SU-DHL-6 (cell line): ENCODE data around the gene RIOX2.

ENCODE experiments used
- H2AFZ ChIP-seq: fragments of 200-600 bp; sonication (generic); 2 replicates; pipeline ENCODE4 v1.6.1; 2014; ENCODE audit warnings: low read depth, mild to moderate bottlenecking, moderate library complexity, mixed read lengths, antibody characterized with exemption, low read length; ENCODE audit not compliant: severe bottlenecking
- H3F3A ChIP-seq: fragments of 200-600 bp; shearing (Covaris generic); 2 replicates; pipeline ENCODE4 v1.6.0; 2016; ENCODE audit warnings: antibody characterized with exemption, mild to moderate bottlenecking; ENCODE audit not compliant: insufficient read depth
- H3K27ac ChIP-seq: fragments of 200-600 bp; sonication (generic); 2 replicates; pipeline ENCODE4 v1.5.1; 2016; ENCODE audit warnings: low read depth, mild to moderate bottlenecking, low read length, moderate library complexity, mixed read lengths
- H3K27me3 ChIP-seq: fragments of 200-600 bp; sonication (generic), shearing (Covaris generic); 2 replicates; pipeline ENCODE4 v1.6.0; 2014; ENCODE audit warnings: mild to moderate bottlenecking, low read length
- H3K36me3 ChIP-seq: fragments of 200-600 bp; sonication (generic); 2 replicates; pipeline ENCODE4 v1.6.1; 2014; ENCODE audit warnings: mild to moderate bottlenecking, low read length, mixed read lengths
- H3K4me2 ChIP-seq: fragments of 300-600, 200-600 bp; shearing (Covaris generic), sonication (generic); 2 replicates; pipeline ENCODE4 v1.6.0; 2014; ENCODE audit warnings: low read length, low read depth, mild to moderate bottlenecking; ENCODE audit not compliant: poor library complexity, severe bottlenecking
- H3K4me3 ChIP-seq: fragments of 200-600 bp; sonication (generic); 2 replicates; pipeline ENCODE4 v1.5.1; 2014; ENCODE audit warnings: antibody characterized with exemption, low read length, mild to moderate bottlenecking, mixed read lengths; ENCODE audit not compliant: insufficient read depth, poor library complexity, severe bottlenecking
- H3K79me2 ChIP-seq: fragments of 200-600 bp; sonication (generic); 2 replicates; pipeline ENCODE4 v1.6.1; 2014; ENCODE audit warnings: mild to moderate bottlenecking, low read length, moderate library complexity; ENCODE audit not compliant: insufficient read depth
- H3K9ac ChIP-seq: fragments of 200-600 bp; sonication (generic); 2 replicates; pipeline ENCODE4 v1.7.0; 2014; ENCODE audit warnings: mild to moderate bottlenecking, low read length
- H3K9me2 ChIP-seq: fragments of 200-600 bp; sonication (generic); replicated peaks from 2 replicates; pipeline ENCODE4 v1.6.1; 2014; ENCODE audit warnings: low read length; ENCODE audit not compliant: insufficient read depth
- H3K9me3 ChIP-seq: fragments of 200-600 bp; sonication (generic); 2 replicates; pipeline ENCODE4 v1.6.1; 2014; ENCODE audit warnings: low read length, mixed read lengths; ENCODE audit not compliant: insufficient read depth
- H4K20me1 ChIP-seq: fragments of 200-600 bp; sonication (generic); 2 replicates; pipeline ENCODE4 v1.6.1; 2014; ENCODE audit warnings: low read depth, mild to moderate bottlenecking, antibody characterized with exemption, low read length, moderate library complexity, mixed read lengths
- CTCF ChIP-seq: fragments of 200-600 bp; sonication (generic); IDR thresholded peaks from one replicate; pipeline ENCODE4 v1.5.1; 2017; ENCODE audit warnings: antibody characterized with exemption, mild to moderate bottlenecking, low read length, moderate library complexity; ENCODE audit not compliant: insufficient read depth, poor library complexity, severe bottlenecking
- EZH2phosphoT487 ChIP-seq: fragments of 200-600 bp; sonication (generic), shearing (Covaris generic); conservative IDR thresholded peaks from 2 replicates; pipeline ENCODE4 v1.6.1; 2018; ENCODE audit warnings: mild to moderate bottlenecking, antibody characterized with exemption, low read length, moderate library complexity, mixed read lengths

Gene RIOX2

GRCh38 chr3:97901313-97902248 lies 70.7 kb downstream of the RIOX2 start:
- Histone ChIP-seq H3K9me2 (no peaks in the 10 kb centered on the region), H3K9me3 (no peaks in the 10 kb centered on the region), H3K4me2 (no peak overlapping the region), H3K27ac (no peak overlapping the region), H3K36me3 (no peaks in the 10 kb centered on the region), H3K4me3 (no peak overlapping the region), H3K9ac (no peak overlapping the region), H3K27me3 (no peaks in the 10 kb centered on the region), H2AFZ (no peak overlapping the region), H4K20me1 (no peaks in the 10 kb centered on the region), H3F3A (no peaks in the 10 kb centered on the region), H3K79me2 (no peaks in the 10 kb centered on the region)
- TF ChIP-seq EZH2phosphoT487 (no peak), CTCF (no peak)

DNA sequence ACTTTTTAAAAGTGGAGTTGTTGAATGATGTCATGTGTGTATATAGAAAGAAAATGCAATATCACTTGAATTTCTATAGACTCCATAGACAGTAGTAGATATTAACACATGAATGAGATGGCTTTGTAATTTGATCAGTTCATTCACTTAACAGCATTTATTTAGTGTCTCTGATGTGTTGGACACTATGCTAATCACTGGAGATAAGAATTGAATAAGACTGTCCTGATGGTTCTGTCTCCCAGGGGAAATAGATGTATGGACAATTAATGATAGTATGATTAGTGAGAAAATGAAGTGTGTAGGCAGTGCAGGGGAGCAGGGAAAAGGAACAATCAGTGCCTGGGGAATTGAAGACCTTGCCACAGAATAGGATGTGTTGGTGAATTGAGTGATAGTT lies 72.9 kb downstream of the RIOX2 start:
- no peak overlapping the region for H3K27ac ChIP-seq
- H3F3A ChIP-seq = no peaks in the 10 kb centered on the region
- no peak overlapping the region for H3K4me2 ChIP-seq
- no peaks in the 10 kb centered on the region for H3K27me3 ChIP-seq
- no peaks in the 10 kb centered on the region for H3K79me2 ChIP-seq
- no peak overlapping the region for H3K4me3 ChIP-seq
- TF ChIP-seq CTCF = no peak
- no peak for TF ChIP-seq EZH2phosphoT487
- H4K20me1 ChIP-seq = no peaks in the 10 kb centered on the region
- H3K9ac ChIP-seq = no peak overlapping the region
- H3K36me3 ChIP-seq = no peaks in the 10 kb centered on the region
- no peaks in the 10 kb centered on the region for H3K9me2 ChIP-seq
- H3K9me3 ChIP-seq = no peaks in the 10 kb centered on the region
- H2AFZ ChIP-seq = no peak overlapping the region

GRCh38 chr3:97896547-97896946 lies 75.7 kb downstream of the RIOX2 start:
- Histone ChIP-seq H3K9me3 (no peaks in the 10 kb centered on the region), H2AFZ (no peak overlapping the region), H3K9me2 (no peaks in the 10 kb centered on the region), H3K36me3 (no peaks in the 10 kb centered on the region), H3K4me3 (no peak overlapping the region), H3K27ac (no peak overlapping the region), H3F3A (no peaks in the 10 kb centered on the region), H3K79me2 (no peaks in the 10 kb centered on the region), H3K4me2 (no peak overlapping the region), H3K27me3 (no peaks in the 10 kb centered on the region), H3K9ac (no peak overlapping the region), H4K20me1 (no peaks in the 10 kb centered on the region)
- TF ChIP-seq EZH2phosphoT487 (no peak), CTCF (no peak)
